BLaER1 (cell line): ENCODE data around the gene MPPE1.

ENCODE experiments used
- H3K27ac ChIP-seq: shearing (Covaris generic); formaldehyde crosslinking; 2 replicates; pipeline ENCODE4 v1.8.1; 2022
- H3K27me3 ChIP-seq: shearing (Covaris generic); formaldehyde crosslinking; 2 replicates; pipeline ENCODE4 v1.8.1; 2022
- H3K36me3 ChIP-seq: shearing (Covaris generic); formaldehyde crosslinking; 2 replicates; pipeline ENCODE4 v1.8.1; 2022
- H3K4me1 ChIP-seq: shearing (Covaris generic); formaldehyde crosslinking; 2 replicates; pipeline ENCODE4 v1.8.1; 2022
- H3K4me2 ChIP-seq: shearing (Covaris generic); formaldehyde crosslinking; 2 replicates; pipeline ENCODE4 v1.8.1; 2022
- H3K4me3 ChIP-seq: shearing (Covaris generic); formaldehyde crosslinking; 2 replicates; pipeline ENCODE4 v1.8.1; 2022
- H3K9ac ChIP-seq: shearing (Covaris generic); formaldehyde crosslinking; 2 replicates; pipeline ENCODE4 v1.8.1; 2022
- H3K9me3 ChIP-seq: shearing (Covaris generic); formaldehyde crosslinking; 2 replicates; pipeline ENCODE4 v1.8.1; 2022
- H4K20me1 ChIP-seq: shearing (Covaris generic); formaldehyde crosslinking; 2 replicates; pipeline ENCODE4 v1.8.1; 2022
- Cebpa-rat ChIP-seq: shearing (Covaris generic); IDR thresholded peaks from 2 replicates; pipeline ENCODE4 v1.8.1; 2022

Gene MPPE1

GRCh38 chr18:11871501-11871900 is 36.6 kb downstream of the MPPE1 start:
- H3K36me3 ChIP-seq = no peaks in the 10 kb centered on the region
- H3K9me3 ChIP-seq = no peaks in the 10 kb centered on the region
- no peak overlapping the region for H3K4me3 ChIP-seq
- no peaks in the 10 kb centered on the region for H3K27me3 ChIP-seq
- no peaks in the 10 kb centered on the region for H4K20me1 ChIP-seq
- H3K27ac ChIP-seq = no peak overlapping the region
- H3K9ac ChIP-seq = no peak overlapping the region
- no peak for TF ChIP-seq Cebpa-rat
- H3K4me2 ChIP-seq = no peak overlapping the region
- H3K4me1 ChIP-seq = peaks cover 6% of the 10 kb centered on the region; the same call in 1 of the 2 replicates

DNA sequence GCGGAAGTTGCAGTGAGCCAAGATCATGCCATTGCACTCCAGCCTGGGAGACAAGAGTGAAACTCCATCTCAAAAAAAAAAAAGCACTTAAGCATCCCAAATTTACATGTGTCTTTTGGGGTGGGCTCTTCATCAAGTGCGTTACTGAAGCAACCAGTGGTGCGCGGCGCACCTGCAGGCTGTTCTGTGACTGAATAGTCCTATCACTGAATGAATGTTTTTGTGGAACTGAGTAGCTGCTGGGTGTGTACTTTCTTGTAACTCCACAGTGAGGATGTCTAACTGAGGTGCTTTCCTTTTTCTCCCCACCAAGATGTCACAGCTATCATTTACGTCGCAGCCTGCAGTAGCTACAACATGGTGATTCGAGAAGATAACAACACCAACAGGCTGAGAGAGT is 39.9 kb downstream of the MPPE1 start:
- H3K36me3 ChIP-seq = no peaks in the 10 kb centered on the region
- no peak overlapping the region for H3K4me2 ChIP-seq
- H3K27me3 ChIP-seq = no peaks in the 10 kb centered on the region
- H3K4me1 ChIP-seq = peaks cover 11% of the 10 kb centered on the region
- H3K4me3 ChIP-seq = no peak overlapping the region
- no peaks in the 10 kb centered on the region for H4K20me1 ChIP-seq
- H3K9me3 ChIP-seq = no peaks in the 10 kb centered on the region
- H3K27ac ChIP-seq = no peak overlapping the region
- H3K9ac ChIP-seq = no peak overlapping the region
- no peak for TF ChIP-seq Cebpa-rat

DNA sequence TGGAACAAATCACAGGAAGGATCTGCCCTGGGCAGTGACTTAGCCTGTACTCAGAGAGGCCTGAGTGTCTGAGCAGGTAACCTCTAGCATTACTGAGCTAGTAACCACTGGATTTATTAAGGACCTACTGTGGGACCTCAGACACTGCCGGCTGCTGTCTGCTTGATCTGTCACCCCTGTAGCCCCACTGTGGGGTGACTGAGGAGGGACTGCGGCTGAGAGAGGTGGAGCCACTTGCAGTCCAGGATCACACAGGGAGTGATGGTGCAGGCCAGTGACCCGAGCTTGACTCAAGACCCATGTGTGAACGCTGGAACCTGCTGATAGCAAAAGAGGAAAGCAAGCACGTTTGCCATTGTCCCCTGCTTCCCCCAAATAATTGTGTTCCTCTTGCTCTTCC is 41.4 kb downstream of the MPPE1 start:
- H3K4me1 ChIP-seq = peaks cover 11% of the 10 kb centered on the region
- no peak overlapping the region for H3K9ac ChIP-seq
- no peak overlapping the region for H3K4me2 ChIP-seq
- H3K9me3 ChIP-seq = no peaks in the 10 kb centered on the region
- no peak overlapping the region for H3K4me3 ChIP-seq
- TF ChIP-seq Cebpa-rat = no peak
- no peaks in the 10 kb centered on the region for H3K36me3 ChIP-seq
- H3K27ac ChIP-seq = no peak overlapping the region
- H3K27me3 ChIP-seq = no peaks in the 10 kb centered on the region
- no peaks in the 10 kb centered on the region for H4K20me1 ChIP-seq

DNA sequence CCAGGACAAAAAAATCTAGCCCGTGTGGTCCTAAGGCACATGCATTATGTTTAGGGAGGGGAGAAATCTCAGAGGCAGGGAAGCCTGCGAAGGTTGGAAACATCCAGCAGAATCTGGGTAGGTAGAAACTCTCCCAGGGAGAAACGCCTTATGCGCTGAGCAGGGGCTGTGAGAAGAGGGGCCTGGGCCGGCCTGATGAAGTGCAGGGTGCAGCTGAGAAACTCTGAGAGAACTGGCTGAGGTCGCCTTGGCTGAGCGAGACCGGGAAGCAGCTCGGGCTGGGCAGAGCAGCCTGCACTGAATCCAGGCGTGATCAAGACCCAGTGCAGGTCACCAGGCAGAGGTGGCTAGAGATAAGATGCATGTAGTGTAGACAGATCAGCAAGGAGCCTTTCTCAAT is 41.8 kb downstream of the MPPE1 start:
- H3K27me3 ChIP-seq = no peaks in the 10 kb centered on the region
- no peaks in the 10 kb centered on the region for H3K9me3 ChIP-seq
- no peak for TF ChIP-seq Cebpa-rat
- no peak overlapping the region for H3K9ac ChIP-seq
- H3K27ac ChIP-seq = no peak overlapping the region
- no peak overlapping the region for H3K4me2 ChIP-seq
- no peaks in the 10 kb centered on the region for H4K20me1 ChIP-seq
- no peak overlapping the region for H3K4me3 ChIP-seq
- H3K4me1 ChIP-seq = peaks cover 11% of the 10 kb centered on the region
- H3K36me3 ChIP-seq = no peaks in the 10 kb centered on the region

DNA sequence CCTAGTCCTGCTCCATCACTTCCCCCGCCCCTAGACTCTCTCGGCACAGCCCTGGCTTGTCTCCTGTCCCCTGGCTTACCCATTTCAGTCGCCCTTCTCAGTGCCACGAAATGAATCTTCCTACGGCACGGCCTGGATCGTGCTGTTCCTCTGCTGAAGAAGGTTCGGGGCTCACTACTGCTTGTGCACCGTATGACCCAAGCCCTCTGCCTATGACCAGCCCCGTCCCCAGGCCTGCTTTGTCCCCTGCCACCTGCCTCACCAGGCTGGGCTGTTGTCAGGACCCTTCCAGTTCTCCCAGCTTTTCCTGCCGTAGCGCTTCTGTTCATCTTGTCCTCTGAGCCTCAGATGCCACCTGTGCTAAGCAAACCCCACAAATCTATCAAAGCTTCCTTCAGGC is 43.0 kb downstream of the MPPE1 start:
- H3K9ac ChIP-seq = no peak overlapping the region
- H3K9me3 ChIP-seq = no peaks in the 10 kb centered on the region
- H3K27ac ChIP-seq = no peak overlapping the region
- no peak overlapping the region for H3K4me3 ChIP-seq
- peaks cover 11% of the 10 kb centered on the region for H3K4me1 ChIP-seq
- no peaks in the 10 kb centered on the region for H4K20me1 ChIP-seq
- H3K27me3 ChIP-seq = no peaks in the 10 kb centered on the region
- H3K36me3 ChIP-seq = no peaks in the 10 kb centered on the region
- H3K4me2 ChIP-seq = no peak overlapping the region
- no peak for TF ChIP-seq Cebpa-rat

DNA sequence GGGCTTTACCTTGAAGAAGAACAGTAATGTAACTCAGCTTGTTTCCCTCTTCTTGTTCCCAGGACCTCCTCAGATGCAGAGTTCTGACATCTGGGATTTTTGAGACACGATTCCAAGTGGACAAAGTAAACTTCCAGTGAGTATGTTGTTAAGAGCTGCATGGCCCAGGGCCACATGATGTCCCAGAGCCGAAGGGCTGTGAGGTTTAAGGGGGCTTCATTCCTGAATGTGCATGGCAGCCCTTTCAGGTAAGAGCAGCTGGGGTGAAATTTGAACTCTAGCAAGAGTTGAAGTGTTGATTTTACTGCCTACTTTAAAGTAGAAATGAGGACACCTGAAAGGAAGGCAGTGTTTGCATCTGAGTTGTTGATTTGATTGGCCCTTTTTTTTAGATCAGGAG is 43.6 kb downstream of the MPPE1 start:
- H3K36me3 ChIP-seq = no peaks in the 10 kb centered on the region
- no peaks in the 10 kb centered on the region for H4K20me1 ChIP-seq
- no peaks in the 10 kb centered on the region for H3K9me3 ChIP-seq
- TF ChIP-seq Cebpa-rat = no peak
- H3K4me3 ChIP-seq = no peak overlapping the region
- H3K27me3 ChIP-seq = no peaks in the 10 kb centered on the region
- H3K9ac ChIP-seq = no peak overlapping the region
- peak overlapping the region; percentile 39; the same call in 1 of the 2 replicates for H3K4me2 ChIP-seq
- peaks cover 11% of the 10 kb centered on the region for H3K4me1 ChIP-seq
- no peak overlapping the region for H3K27ac ChIP-seq

- Histone ChIP-seq H3K36me3 (no peaks in the 10 kb centered on the region), H3K9me3 (no peaks in the 10 kb centered on the region), H3K4me2 (no peak overlapping the region), H4K20me1 (no peaks in the 10 kb centered on the region; the same call in 1 of the 2 replicates), H3K27ac (no peak overlapping the region), H3K27me3 (no peaks in the 10 kb centered on the region), H3K4me1 (peaks cover 11% of the 10 kb centered on the region), H3K4me3 (no peak overlapping the region), H3K9ac (no peak overlapping the region)
- TF ChIP-seq Cebpa-rat = no peak
Observed at GRCh38 chr18:11862468-11863137, 45.5 kb downstream of the MPPE1 start.

GRCh38 chr18:11861583-11862288 is 46.4 kb downstream of the MPPE1 start:
- no peak overlapping the region for H3K4me3 ChIP-seq

GRCh38 chr18:11860594-11861450 is 47.3 kb downstream of the MPPE1 start:
- no peak overlapping the region for H3K27ac ChIP-seq
- no peak for TF ChIP-seq Cebpa-rat
- peaks cover 11% of the 10 kb centered on the region for H3K4me1 ChIP-seq
- H3K27me3 ChIP-seq = no peaks in the 10 kb centered on the region
- no peak overlapping the region for H3K4me3 ChIP-seq
- H3K36me3 ChIP-seq = no peaks in the 10 kb centered on the region
- H3K4me2 ChIP-seq = no peak overlapping the region
- peaks cover 6% of the 10 kb centered on the region for H4K20me1 ChIP-seq
- H3K9ac ChIP-seq = no peak overlapping the region
- H3K9me3 ChIP-seq = no peaks in the 10 kb centered on the region

More at GRCh38 chr18:11861583-11862288, 46.4 kb downstream of the MPPE1 start:
- Histone ChIP-seq H3K9ac (no peak overlapping the region), H3K27me3 (no peaks in the 10 kb centered on the region), H4K20me1 (no peaks in the 10 kb centered on the region; the same call in 1 of the 2 replicates), H3K27ac (no peak overlapping the region), H3K4me1 (peaks cover 11% of the 10 kb centered on the region), H3K9me3 (no peaks in the 10 kb centered on the region), H3K36me3 (no peaks in the 10 kb centered on the region), H3K4me2 (no peak overlapping the region)
- TF ChIP-seq Cebpa-rat = no peak

DNA sequence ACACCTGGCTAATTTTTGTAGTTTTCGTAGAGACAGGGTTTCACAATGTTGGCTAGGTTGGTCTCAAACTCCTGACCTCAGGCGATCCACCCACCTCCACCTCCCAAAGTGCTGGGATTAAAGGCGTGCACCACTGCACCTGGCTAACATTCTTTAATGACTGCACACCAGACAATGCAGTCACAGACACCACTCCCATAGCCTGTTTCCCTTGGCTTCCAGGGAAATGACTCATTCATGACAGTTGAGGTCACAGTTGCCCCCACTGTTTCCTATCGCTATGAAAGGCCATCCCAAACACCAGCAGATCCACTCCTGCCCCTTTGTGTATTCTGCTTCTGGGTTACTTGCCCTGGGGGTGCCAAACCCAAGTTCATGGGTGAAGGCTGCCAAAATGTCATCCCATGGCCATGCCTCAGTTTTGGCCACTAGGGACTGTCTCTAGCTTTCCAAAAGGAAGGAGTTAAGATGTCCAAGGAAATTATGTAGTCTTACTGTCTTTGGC is 48.2 kb downstream of the MPPE1 start:
- no peak overlapping the region for H3K27ac ChIP-seq
- H3K4me2 ChIP-seq = no peak overlapping the region

More for the DNA sequence above, 48.2 kb downstream of the MPPE1 start:
- Histone ChIP-seq H3K9ac (no peak overlapping the region), H3K36me3 (peaks cover 2% of the 10 kb centered on the region; the same call in 1 of the 2 replicates), H3K4me3 (no peak overlapping the region), H3K9me3 (no peaks in the 10 kb centered on the region), H3K27me3 (no peaks in the 10 kb centered on the region), H3K4me1 (peaks cover 11% of the 10 kb centered on the region), H4K20me1 (peaks cover 13% of the 10 kb centered on the region)
- TF ChIP-seq Cebpa-rat = no peak
